SKM-1 (cell line): Measurements from ENCODE around the gene SENP2.
"Not testable (repeated sequence)": the region's sequence is repeated elsewhere in the genome, so short reads cannot be mapped to it uniquely, and the experiment has no call there.

Experiments
- DNase-seq: peaks from one replicate; lab custom pipeline; 2025; ENCODE audit not compliant: unreplicated experiment; lab: John Stamatoyannopoulos, UW

Gene SENP2

GRCh38 chr3:185646382-185647133 is 60.5 kb downstream of the SENP2 start:
- no peak for DNase-seq

GRCh38 chr3:185647134-185647879 is 61.2 kb downstream of the SENP2 start:
- no peak for DNase-seq

GRCh38 chr3:185647880-185648210 is 61.8 kb downstream of the SENP2 start:
- no peak for DNase-seq

GRCh38 chr3:185648396-185648795 is 62.3 kb downstream of the SENP2 start:
- no peak for DNase-seq

- DNase-seq, result no peak
These were observed 63.3 kb downstream of the SENP2 start for GRCh38 chr3:185649414-185649813.

GRCh38 chr3:185651971-185652370 is 65.9 kb downstream of the SENP2 start:
- no peak for DNase-seq

- no peak for DNase-seq
These were observed 68.1 kb downstream of the SENP2 start for GRCh38 chr3:185653949-185654757.

GRCh38 chr3:185654758-185655145 is 68.7 kb downstream of the SENP2 start:
- DNase-seq, result no peak

GRCh38 chr3:185655426-185656320 is 69.6 kb downstream of the SENP2 start:
- no peak for DNase-seq

GRCh38 chr3:185656321-185656840 is 70.3 kb downstream of the SENP2 start:
- no peak for DNase-seq

- DNase-seq, result no peak
These were observed 71.1 kb downstream of the SENP2 start for GRCh38 chr3:185657211-185657610.

- no peak for DNase-seq
These were observed 71.8 kb downstream of the SENP2 start for GRCh38 chr3:185657691-185658503.

- DNase-seq, result no peak
These were observed 72.4 kb downstream of the SENP2 start for GRCh38 chr3:185658504-185658912.

- no peak for DNase-seq
These were observed 72.8 kb downstream of the SENP2 start for GRCh38 chr3:185658943-185659342.

- DNase-seq, result peak; percentile 28
These were observed 74.1 kb downstream of the SENP2 start for GRCh38 chr3:185659942-185660921.

- not testable (repeated sequence) for DNase-seq
These were observed 75.2 kb downstream of the SENP2 start for GRCh38 chr3:185661296-185661695.

GRCh38 chr3:185661772-185662171 is 75.7 kb downstream of the SENP2 start:
- DNase-seq, result no peak

GRCh38 chr3:185663929-185664328 is 77.8 kb downstream of the SENP2 start:
- DNase-seq, result no peak
